ENCODE results near the gene DCC. TPM values are rescaled to one million over a fixed set of nuclear protein-coding genes. Genes with fewer than 3 reads are reported as not detected.

Gene DCC
- total and polyA plus RNA-seq, 7 experiments from 2014 or later = not detected

GRCh38 chr18:52648201-52648600 lies 308.2 kb downstream of the DCC start:
- H3K36me3 Mint-ChIP-seq = no peaks in the 10 kb centered on the region
- Histone ChIP-seq H3K36me3 (ENCODE audit: control insufficient read depth in 2 of 3, insufficient read depth in 3 of 3, low read length in 3 of 3) (no peaks in the 10 kb centered on the region), H3K27ac (ENCODE audit: low read depth, low read length) (no peak overlapping the region), H3K4me3 (ENCODE audit: low read length) (no peak overlapping the region), H3K4me1 (ENCODE audit: control insufficient read depth in 2 of 2, insufficient read depth in 2 of 2, low read length in 2 of 2) (no peaks in the 10 kb centered on the region), H3K27me3 (ENCODE audit: control insufficient read depth in 2 of 2, insufficient read depth in 2 of 2, low read length in 2 of 2) (no peaks in the 10 kb centered on the region), H3K9me3 (ENCODE audit: control insufficient read depth in 2 of 3, low read length in 3 of 3) (no peaks in the 10 kb centered on the region)
- no peak overlapping the region for H3K27ac Mint-ChIP-seq
- ChIA-PET CTCF (no interaction called here), POLR2A (no interaction called here)
- no peak for ATAC-seq
- DNase-seq = no peak
- H3K27me3 Mint-ChIP-seq = no peaks in the 10 kb centered on the region
- intact Hi-C loops (cut with micrococcal nuclease) = no loop called here
- no peak overlapping the region for H3K4me3 Mint-ChIP-seq
- peaks cover 0 to 12% (median 5%) of the 10 kb centered on the region in 11 donors for H3K9me3 Mint-ChIP-seq
- no peaks in the 10 kb centered on the region for H3K4me1 Mint-ChIP-seq

DNA sequence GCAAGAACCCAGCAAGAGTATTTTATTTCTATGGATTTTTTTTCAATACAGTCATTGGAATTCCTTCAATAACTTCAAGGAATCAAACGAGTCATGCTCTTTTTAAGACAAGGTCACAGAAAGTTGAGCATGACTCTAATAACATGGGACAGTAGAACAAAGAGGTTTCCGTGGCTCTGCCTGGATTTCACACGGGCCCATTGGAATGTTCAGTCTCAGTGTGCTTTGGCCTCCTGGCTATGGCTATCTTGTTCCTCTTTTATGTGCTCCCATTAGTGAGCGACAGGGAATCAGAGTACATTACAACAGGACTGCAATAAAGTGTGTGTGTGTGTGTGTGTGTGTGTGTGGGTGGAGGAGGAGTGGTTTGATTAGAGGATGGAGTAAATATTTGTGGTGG lies 312.4 kb downstream of the DCC start:
- no peak overlapping the region for H3K27ac ChIP-seq (ENCODE audit: low read depth, low read length)
- ATAC-seq = no peak
- H3K36me3 ChIP-seq (ENCODE audit: control insufficient read depth in 2 of 3, insufficient read depth in 3 of 3, low read length in 3 of 3) = no peaks in the 10 kb centered on the region
- H3K27me3 ChIP-seq (ENCODE audit: control insufficient read depth in 2 of 2, insufficient read depth in 2 of 2, low read length in 2 of 2) = no peaks in the 10 kb centered on the region
- Mint-ChIP-seq H3K27ac (no peak overlapping the region), H3K4me1 (no peaks in the 10 kb centered on the region), H3K27me3 (no peaks in the 10 kb centered on the region), H3K9me3 (peaks cover 0 to 6% (median 3%) of the 10 kb centered on the region in 11 donors), H3K4me3 (no peak overlapping the region), H3K36me3 (no peaks in the 10 kb centered on the region)
- ChIA-PET POLR2A (no interaction called here), CTCF (no interaction called here)
- no peak for DNase-seq
- H3K9me3 ChIP-seq (ENCODE audit: control insufficient read depth in 2 of 3, low read length in 3 of 3) = no peaks in the 10 kb centered on the region
- no peaks in the 10 kb centered on the region for H3K4me1 ChIP-seq (ENCODE audit: control insufficient read depth in 2 of 2, insufficient read depth in 2 of 2, low read length in 2 of 2)
- intact Hi-C loops (cut with micrococcal nuclease) = no loop called here
- no peak overlapping the region for H3K4me3 ChIP-seq (ENCODE audit: low read length)

DNA sequence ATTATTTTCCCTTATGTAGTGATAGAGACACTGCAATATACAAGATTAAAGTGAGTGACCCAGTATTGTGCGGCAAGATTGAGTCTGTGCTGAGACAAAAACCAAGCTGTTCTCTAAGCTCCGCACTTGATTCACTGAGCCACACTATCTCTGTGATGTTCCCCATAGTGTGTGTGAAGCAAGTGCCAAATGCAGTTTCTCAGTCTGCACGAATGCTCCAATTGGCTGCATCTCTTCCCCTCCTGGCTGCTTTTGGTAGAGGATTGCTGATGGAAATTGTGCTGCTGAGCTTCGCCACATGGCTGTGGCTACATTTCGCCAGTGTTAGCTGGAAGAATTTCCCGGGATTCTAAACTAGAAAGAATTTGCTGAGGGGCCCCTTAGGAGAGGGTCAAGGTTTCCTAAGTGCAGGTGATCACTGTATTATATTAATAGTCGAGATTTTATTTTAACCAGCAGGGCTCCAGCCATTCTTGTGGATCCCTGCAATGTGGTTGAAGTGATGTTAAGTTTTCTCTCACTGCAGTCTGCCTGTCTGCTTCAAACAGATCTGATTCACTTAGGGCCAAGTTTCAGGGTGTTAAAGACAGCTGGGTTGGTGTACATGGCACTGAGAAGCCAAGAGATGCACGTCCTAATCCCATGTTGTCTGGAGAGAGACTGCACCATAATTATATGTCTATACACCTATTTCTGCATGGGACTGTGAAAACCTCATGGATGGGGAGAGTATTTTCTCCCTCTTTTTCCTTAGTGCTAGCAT lies 317.2 kb downstream of the DCC start:
- POLR2A ChIA-PET = interaction anchor here (0.6 kb wide), 1 partner anchor 21 kb away, joined by 4 read pairs; no protein-coding TSS in a partner anchor
- Histone ChIP-seq H3K4me1 (ENCODE audit: control insufficient read depth in 2 of 2, insufficient read depth in 2 of 2, low read length in 2 of 2) (no peaks in the 10 kb centered on the region), H3K27me3 (ENCODE audit: control insufficient read depth in 2 of 2, insufficient read depth in 2 of 2, low read length in 2 of 2) (no peaks in the 10 kb centered on the region), H3K36me3 (ENCODE audit: control insufficient read depth in 2 of 3, insufficient read depth in 3 of 3, low read length in 3 of 3) (no peaks in the 10 kb centered on the region), H3K27ac (ENCODE audit: low read depth, low read length) (no peak overlapping the region), H3K4me3 (ENCODE audit: low read length) (no peak overlapping the region), H3K9me3 (ENCODE audit: control insufficient read depth in 2 of 3, low read length in 3 of 3) (no peaks in the 10 kb centered on the region)
- ATAC-seq (no peak), DNase-seq (no peak)
- intact Hi-C loops (cut with micrococcal nuclease) = no loop called here
- H3K27ac Mint-ChIP-seq = no peak overlapping the region
- no peak overlapping the region for H3K4me3 Mint-ChIP-seq
- no peaks in the 10 kb centered on the region for H3K4me1 Mint-ChIP-seq
- no peaks in the 10 kb centered on the region for H3K27me3 Mint-ChIP-seq
- no peaks in the 10 kb centered on the region for H3K36me3 Mint-ChIP-seq
- CTCF ChIA-PET = no interaction called here
- H3K9me3 Mint-ChIP-seq = peaks cover 0 to 13% (median 7%) of the 10 kb centered on the region in 11 donors

DNA sequence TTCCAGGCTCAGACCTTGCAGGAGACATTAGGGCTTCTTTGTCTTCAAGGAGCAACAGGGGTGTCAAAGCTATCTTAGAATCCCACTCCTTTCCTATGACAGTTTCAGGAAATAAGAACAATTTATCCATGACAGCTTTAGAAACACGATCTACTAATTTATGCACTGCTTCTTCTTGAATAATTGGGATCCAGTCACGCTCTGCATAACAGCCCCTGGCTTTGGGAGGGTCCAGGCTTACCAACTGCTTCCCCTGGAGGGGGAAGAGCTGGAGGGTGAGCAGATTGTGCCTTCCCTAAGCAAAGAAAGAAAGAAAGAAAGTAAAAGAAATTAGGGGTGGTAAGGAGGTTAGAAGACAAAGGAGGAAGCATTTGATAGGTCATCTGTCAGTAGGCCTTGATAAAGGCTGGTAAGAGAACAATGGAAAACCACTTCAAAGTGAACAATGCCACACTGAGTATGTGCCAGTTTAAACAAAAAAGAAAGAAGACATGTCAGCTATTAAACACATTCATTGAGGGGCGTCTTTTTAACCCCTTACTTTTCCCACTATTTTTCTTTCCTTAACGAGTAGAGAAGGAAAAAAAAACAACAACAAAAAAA lies 327.6 kb downstream of the DCC start:
- H3K27ac Mint-ChIP-seq = no peak overlapping the region
- DNase-seq (no peak), ATAC-seq (no peak)
- H3K4me3 Mint-ChIP-seq = no peak overlapping the region
- peaks cover 0 to 4% (median 0%) of the 10 kb centered on the region in 5 donors for H3K36me3 Mint-ChIP-seq
- Histone ChIP-seq H3K9me3 (ENCODE audit: control insufficient read depth in 2 of 3, low read length in 3 of 3) (no peaks in the 10 kb centered on the region), H3K36me3 (ENCODE audit: control insufficient read depth in 2 of 3, insufficient read depth in 3 of 3, low read length in 3 of 3) (no peaks in the 10 kb centered on the region), H3K27ac (ENCODE audit: low read depth, low read length) (no peak overlapping the region), H3K27me3 (ENCODE audit: control insufficient read depth in 2 of 2, insufficient read depth in 2 of 2, low read length in 2 of 2) (no peaks in the 10 kb centered on the region), H3K4me3 (ENCODE audit: low read length) (no peak overlapping the region), H3K4me1 (ENCODE audit: control insufficient read depth in 2 of 2, insufficient read depth in 2 of 2, low read length in 2 of 2) (no peaks in the 10 kb centered on the region)
- ChIA-PET POLR2A (no interaction called here), CTCF (no interaction called here)
- no peaks in the 10 kb centered on the region for H3K27me3 Mint-ChIP-seq
- no peaks in the 10 kb centered on the region for H3K4me1 Mint-ChIP-seq
- H3K9me3 Mint-ChIP-seq = peaks cover 0 to 15% (median 4%) of the 10 kb centered on the region in 11 donors
- intact Hi-C loops (cut with micrococcal nuclease) = no loop called here

GRCh38 chr18:52670896-52671295 lies 330.9 kb downstream of the DCC start:
- intact Hi-C loops (cut with micrococcal nuclease) = no loop called here
- no peak overlapping the region for H3K27ac Mint-ChIP-seq
- CTCF ChIA-PET = no interaction called here
- no peak for ATAC-seq
- no peaks in the 10 kb centered on the region for H3K9me3 ChIP-seq (ENCODE audit: control insufficient read depth in 2 of 3, low read length in 3 of 3)
- H3K4me3 Mint-ChIP-seq = no peak overlapping the region
- no peak overlapping the region for H3K4me3 ChIP-seq (ENCODE audit: low read length)
- H3K27me3 ChIP-seq (ENCODE audit: control insufficient read depth in 2 of 2, insufficient read depth in 2 of 2, low read length in 2 of 2) = no peaks in the 10 kb centered on the region
- no peak for DNase-seq
- peaks cover 0 to 4% (median 0%) of the 10 kb centered on the region in 5 donors for H3K36me3 Mint-ChIP-seq
- POLR2A ChIA-PET = no interaction called here
- H3K27me3 Mint-ChIP-seq = no peaks in the 10 kb centered on the region
- H3K27ac ChIP-seq (ENCODE audit: low read depth, low read length) = no peak overlapping the region
- peaks cover 0 to 11% (median 2%) of the 10 kb centered on the region in 11 donors for H3K9me3 Mint-ChIP-seq
- H3K4me1 Mint-ChIP-seq = no peaks in the 10 kb centered on the region
- H3K36me3 ChIP-seq (ENCODE audit: control insufficient read depth in 2 of 3, insufficient read depth in 3 of 3, low read length in 3 of 3) = no peaks in the 10 kb centered on the region
- no peaks in the 10 kb centered on the region for H3K4me1 ChIP-seq (ENCODE audit: control insufficient read depth in 2 of 2, insufficient read depth in 2 of 2, low read length in 2 of 2)

DNA sequence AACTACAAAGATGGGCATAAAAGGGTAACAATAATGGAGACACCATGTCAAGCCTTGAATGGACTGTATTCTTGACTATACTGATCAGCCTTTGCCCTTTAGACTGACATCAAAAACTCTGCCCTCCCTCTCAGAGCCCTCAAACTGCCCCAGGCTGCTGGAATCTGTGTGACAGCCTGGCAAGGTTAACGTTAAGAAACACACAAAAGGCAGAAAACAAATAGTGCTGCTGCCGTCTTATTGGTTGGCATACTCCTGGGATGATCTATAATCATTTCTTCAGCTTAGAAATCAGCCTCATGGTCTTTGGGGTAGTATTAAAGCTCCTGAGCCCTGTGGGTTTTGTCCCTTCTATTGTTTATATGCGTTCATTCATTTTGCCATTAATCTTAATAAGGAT lies 338.0 kb downstream of the DCC start:
- DNase-seq (no peak), ATAC-seq (no peak)
- no peaks in the 10 kb centered on the region for H3K27me3 ChIP-seq (ENCODE audit: control insufficient read depth in 2 of 2, insufficient read depth in 2 of 2, low read length in 2 of 2)
- no peaks in the 10 kb centered on the region for H3K36me3 Mint-ChIP-seq
- no peaks in the 10 kb centered on the region for H3K36me3 ChIP-seq (ENCODE audit: control insufficient read depth in 2 of 3, insufficient read depth in 3 of 3, low read length in 3 of 3)
- H3K27ac ChIP-seq (ENCODE audit: low read depth, low read length) = no peak overlapping the region
- ChIA-PET POLR2A (interaction anchor here (0.6 kb wide), 1 partner anchor 21 kb away, joined by 4 read pairs; no protein-coding TSS in a partner anchor), CTCF (no interaction called here)
- intact Hi-C loops (cut with micrococcal nuclease) = no loop called here
- no peaks in the 10 kb centered on the region for H3K9me3 ChIP-seq (ENCODE audit: control insufficient read depth in 2 of 3, low read length in 3 of 3)
- no peak overlapping the region for H3K4me3 ChIP-seq (ENCODE audit: low read length)
- no peaks in the 10 kb centered on the region for H3K4me1 Mint-ChIP-seq
- peaks cover 0 to 6% (median 0%) of the 10 kb centered on the region in 5 donors for H3K27me3 Mint-ChIP-seq
- H3K9me3 Mint-ChIP-seq = peaks cover 0 to 7% (median 0%) of the 10 kb centered on the region in 11 donors
- no peak overlapping the region for H3K4me3 Mint-ChIP-seq
- H3K4me1 ChIP-seq (ENCODE audit: control insufficient read depth in 2 of 2, insufficient read depth in 2 of 2, low read length in 2 of 2) = no peaks in the 10 kb centered on the region
- H3K27ac Mint-ChIP-seq = no peak overlapping the region

- intact Hi-C loops (cut with micrococcal nuclease) = no loop called here
- Histone ChIP-seq H3K4me3 (ENCODE audit: low read length) (no peak overlapping the region), H3K4me1 (ENCODE audit: control insufficient read depth in 2 of 2, insufficient read depth in 2 of 2, low read length in 2 of 2) (no peaks in the 10 kb centered on the region), H3K27ac (ENCODE audit: low read depth, low read length) (no peak overlapping the region), H3K36me3 (ENCODE audit: control insufficient read depth in 2 of 3, insufficient read depth in 3 of 3, low read length in 3 of 3) (no peaks in the 10 kb centered on the region), H3K27me3 (ENCODE audit: control insufficient read depth in 2 of 2, insufficient read depth in 2 of 2, low read length in 2 of 2) (no peaks in the 10 kb centered on the region), H3K9me3 (ENCODE audit: control insufficient read depth in 2 of 3, low read length in 3 of 3) (no peaks in the 10 kb centered on the region)
- H3K27ac Mint-ChIP-seq = no peak overlapping the region
- peaks cover 0 to 6% (median 0%) of the 10 kb centered on the region in 5 donors for H3K27me3 Mint-ChIP-seq
- CTCF ChIA-PET = no interaction called here
- DNase-seq (no peak), ATAC-seq (no peak)
- H3K36me3 Mint-ChIP-seq = no peaks in the 10 kb centered on the region
- no peaks in the 10 kb centered on the region for H3K4me1 Mint-ChIP-seq
- POLR2A ChIA-PET = interaction anchor here (0.6 kb wide), 2 partner anchors 10 to 21 kb away, joined by 3 to 4 read pairs; no protein-coding TSS in a partner anchor
- no peak overlapping the region for H3K4me3 Mint-ChIP-seq
- H3K9me3 Mint-ChIP-seq = peaks cover 0 to 7% (median 0%) of the 10 kb centered on the region in 11 donors
These were observed 338.6 kb downstream of the DCC start for GRCh38 chr18:52678551-52678950.

Measured in naive thymus-derived CD4-positive, alpha-beta T cell (primary cell).